ENCODE results near the gene ARID5B. TPM values are rescaled to one million over a fixed set of nuclear protein-coding genes. Genes with fewer than 3 reads are reported as not detected.
A peak's percentile ranks its signal among the peaks of the same experiment; 100 is the strongest.

Gene ARID5B
- total and polyA plus RNA-seq, 2 donors (not counting 3 experiments of a cell fraction or from before 2014, with no cell fraction given), result 5.6 to 8.9 TPM

DNA sequence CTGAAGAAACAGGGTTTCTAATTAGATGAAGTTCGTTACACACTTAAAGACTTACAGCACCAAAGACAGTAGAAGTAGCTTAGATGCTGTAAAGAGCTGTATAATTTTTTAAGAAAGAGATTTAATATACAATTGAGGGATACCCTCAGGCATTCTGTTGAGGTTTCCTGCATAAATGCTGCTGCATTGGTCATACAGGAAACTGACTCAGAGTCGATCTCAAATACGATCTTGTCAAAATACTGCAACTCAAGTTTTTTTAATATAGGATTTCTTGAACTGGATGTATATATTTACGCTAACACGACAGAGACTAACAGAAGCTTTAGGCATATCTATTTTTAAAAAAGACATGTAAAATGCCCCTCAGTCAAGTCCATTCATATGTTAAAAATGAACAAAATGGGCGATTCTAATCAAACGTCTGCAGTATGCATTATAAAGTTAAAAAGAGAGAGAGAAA, 2.4 kb upstream of the ARID5B start:
- TF ChIP-seq MYC (IDR thresholded peaks at IDR 0.05; ENCODE audit: low read depth, low read length) (no peak), POLR2A (IDR thresholded peaks at IDR 0.05; ENCODE audit: low read depth, low read length) (no peak), JUN (IDR thresholded peaks at IDR 0.05; ENCODE audit: borderline replicate concordance, insufficient read depth, insufficient read length, low read depth) (peak; percentile 94), POLR2AphosphoS5 (IDR thresholded peaks at IDR 0.05; ENCODE audit: insufficient read depth, low read depth, low read length) (peak; percentile 58), FOS (IDR thresholded peaks at IDR 0.05; ENCODE audit: borderline replicate concordance, insufficient read depth, low read length) (peak; percentile 88), EZH2 (IDR thresholded peaks at IDR 0.05; ENCODE audit: borderline replicate concordance, low read depth, low read length, severe bottlenecking) (no peak), GATA2 (IDR thresholded peaks at IDR 0.05; ENCODE audit: insufficient read depth, insufficient read length, low read depth, low read length) (peak; percentile 93)
- TF ChIP-seq, protein P1, sequence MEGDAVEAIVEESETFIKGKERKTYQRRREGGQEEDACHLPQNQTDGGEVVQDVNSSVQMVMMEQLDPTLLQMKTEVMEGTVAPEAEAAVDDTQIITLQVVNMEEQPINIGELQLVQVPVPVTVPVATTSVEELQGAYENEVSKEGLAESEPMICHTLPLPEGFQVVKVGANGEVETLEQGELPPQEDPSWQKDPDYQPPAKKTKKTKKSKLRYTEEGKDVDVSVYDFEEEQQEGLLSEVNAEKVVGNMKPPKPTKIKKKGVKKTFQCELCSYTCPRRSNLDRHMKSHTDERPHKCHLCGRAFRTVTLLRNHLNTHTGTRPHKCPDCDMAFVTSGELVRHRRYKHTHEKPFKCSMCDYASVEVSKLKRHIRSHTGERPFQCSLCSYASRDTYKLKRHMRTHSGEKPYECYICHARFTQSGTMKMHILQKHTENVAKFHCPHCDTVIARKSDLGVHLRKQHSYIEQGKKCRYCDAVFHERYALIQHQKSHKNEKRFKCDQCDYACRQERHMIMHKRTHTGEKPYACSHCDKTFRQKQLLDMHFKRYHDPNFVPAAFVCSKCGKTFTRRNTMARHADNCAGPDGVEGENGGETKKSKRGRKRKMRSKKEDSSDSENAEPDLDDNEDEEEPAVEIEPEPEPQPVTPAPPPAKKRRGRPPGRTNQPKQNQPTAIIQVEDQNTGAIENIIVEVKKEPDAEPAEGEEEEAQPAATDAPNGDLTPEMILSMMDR (IDR thresholded peaks at IDR 0.05; ENCODE audit: extremely low read depth in 1 of 2, insufficient read depth in 1 of 2, low read depth in 1 of 2, low read length in 2 of 2), result no peak
- TF ChIP-seq, protein P2, sequence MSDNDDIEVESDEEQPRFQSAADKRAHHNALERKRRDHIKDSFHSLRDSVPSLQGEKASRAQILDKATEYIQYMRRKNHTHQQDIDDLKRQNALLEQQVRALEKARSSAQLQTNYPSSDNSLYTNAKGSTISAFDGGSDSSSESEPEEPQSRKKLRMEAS (IDR thresholded peaks at IDR 0.05; ENCODE audit: insufficient read depth, insufficient read length), result no peak
- Histone ChIP-seq H3K9me3 (replicated peaks; ENCODE audit: control insufficient read depth, insufficient read depth, low read length) (no peaks in the 10 kb centered on the region), H3K27me3 (ENCODE audit: control insufficient read depth in 2 of 2, insufficient read depth in 2 of 2, low read length in 2 of 2) (no peaks in the 10 kb centered on the region), H3K9ac (replicated peaks; ENCODE audit: extremely low read depth, insufficient read depth, low read length) (peak overlapping the region; percentile 95), H3K79me2 (ENCODE audit: control insufficient read depth, insufficient read depth, low read length) (no peaks in the 10 kb centered on the region), H3K4me2 (ENCODE audit: insufficient read depth, low read length) (peak overlapping the region; percentile 98), H3K4me3 (replicated peaks in 1 of 3; ENCODE audit: insufficient read depth in 1 of 3, low read depth in 1 of 3, low read length in 3 of 3) (peak overlapping the region; percentile 65 to 97 (median 92)), H4K20me1 (replicated peaks; ENCODE audit: control insufficient read depth, extremely low read depth, insufficient read depth, low read length) (no peaks in the 10 kb centered on the region), H3K36me3 (ENCODE audit: control insufficient read depth in 2 of 2, extremely low read depth in 1 of 2, insufficient read depth in 2 of 2, low read length in 2 of 2) (no peaks in the 10 kb centered on the region), H2AFZ (ENCODE audit: low read depth, low read length) (no peak overlapping the region), H3K27ac (ENCODE audit: insufficient read depth, low read depth, low read length) (peak overlapping the region; percentile 94), H3K9me1 (replicated peaks; ENCODE audit: control insufficient read depth, extremely low read depth, insufficient read depth, low read length) (no peaks in the 10 kb centered on the region), H3K4me1 (ENCODE audit: control insufficient read depth, extremely low read depth, insufficient read depth, low read length) (peaks cover 30% of the 10 kb centered on the region)
- CTCF ChIA-PET, result interaction anchor here (0.7 to 3.4 kb wide), 17 partner anchors 9 to 346 kb away, joined by 3 to 49 read pairs (median 5); no protein-coding TSS in a partner anchor
- no TSS peak for BruUV-seq (replicated peaks)
- intact Hi-C loops (cut with micrococcal nuclease) (loop anchor here (1.0 kb wide), 1 partner anchor 95 kb away; no protein-coding TSS in a partner anchor), dilution Hi-C loops (cut with MboI; ENCODE audit: extremely low pct_ligation_motif_present, low sequenced_read_pairs) (no loop called here)
- peak; percentile 81 for DNase-seq (ENCODE audit: low read depth, low spot score)
- POLR2A ChIA-PET, result interaction anchor here (1.2 to 1.5 kb wide), 2 partner anchors 62 to 94 kb away, joined by 5 to 13 read pairs; no protein-coding TSS in a partner anchor
- FAIRE-seq, result peak; percentile 85

Data from endothelial cell of umbilical vein (primary cell).